B cell (primary cell): ENCODE results near the gene ACVR1. TPM values are rescaled to one million over a fixed set of nuclear protein-coding genes. Genes with fewer than 3 reads are reported as not detected.

Source experiments
- ATAC-seq: fragments of 200-7000 bp; cut with Tn5 transposase; one replicate; pipeline ENCODE4 v1.10.0; 2021; ENCODE audit warnings: low read depth, mild to moderate bottlenecking, moderate number of reproducible peaks, moderate library complexity
- CTCF ChIA-PET: fragments of 350-600 bp; sonication (Branson Sonifier 250); formaldehyde crosslinking; loops from one replicate; lab custom pipeline; 2021; ENCODE audit warnings: antibody characterized with exemption, inconsistent platforms; lab: Charles Lee
- POLR2A ChIA-PET: fragments of 350-600 bp; sonication (Branson Sonifier 250); formaldehyde crosslinking; loops from one replicate; lab custom pipeline; 2021; ENCODE audit warnings: antibody characterized with exemption; lab: Charles Lee
- DNase-seq: peaks from one replicate; pipeline ENCODE4 v3.0.0; 2013
- H2AFZ ChIP-seq: 2 replicates; pipeline ENCODE4 v1.6.1; 2012; ENCODE audit warnings: mild to moderate bottlenecking, low read depth, low read length; ENCODE audit not compliant: insufficient read depth, poor library complexity, severe bottlenecking
- H3K27ac ChIP-seq, 2 donors: 1 replicate in 1 of 2; 2 replicates in 1 of 2; pipeline ENCODE4 v1.5.1; 2012 to 2013; ENCODE audit warnings: low read length in 2 of 2, mild to moderate bottlenecking in 2 of 2, moderate library complexity in 1 of 2
- H3K27me3 ChIP-seq, 4 experiments: fragments of 200-600 bp in 1 of 4; sonication (generic) in 1 of 4; replicated peaks in 1 of 4; 1 replicate in 2 of 4; 2 replicates in 2 of 4; pipeline versions ENCODE4 v1.6.1 to v1.7.0; 2013 to 2016; ENCODE audit warnings: low read length in 3 of 4, mild to moderate bottlenecking in 2 of 4, mixed read lengths in 1 of 4, moderate library complexity in 1 of 4; ENCODE audit not compliant: insufficient read depth in 4 of 4, control insufficient read depth in 3 of 4; ENCODE audit errors: control extremely low read depth in 1 of 4
- H3K36me3 ChIP-seq, 2 experiments: replicated peaks in 1 of 2; 1 replicate in 1 of 2; 2 replicates in 1 of 2; pipeline versions ENCODE4 v1.6.1 to v1.7.1; 2013; ENCODE audit warnings: low read length in 1 of 2; ENCODE audit not compliant: insufficient read depth in 2 of 2, control insufficient read depth in 1 of 2; ENCODE audit errors: control extremely low read depth in 1 of 2, extremely low read depth in 1 of 2
- H3K4me1 ChIP-seq, 2 donors: fragments of 200-600 bp in 1 of 2; sonication (generic) in 1 of 2; 1 replicate in 1 of 2; 2 replicates in 1 of 2; pipeline versions ENCODE4 v1.5.1 to v1.6.1; 2013 to 2017; ENCODE audit warnings: low read length in 2 of 2; ENCODE audit not compliant: control insufficient read depth in 2 of 2, insufficient read depth in 2 of 2
- H3K4me2 ChIP-seq: replicated peaks from 2 replicates; pipeline ENCODE3; 2012; ENCODE audit warnings: mild to moderate bottlenecking, low read depth, low read length; ENCODE audit not compliant: poor library complexity, severe bottlenecking
- H3K4me3 ChIP-seq, 5 experiments: fragments of 200-600 bp in 1 of 5; sonication (generic) in 1 of 5; 1 replicate in 3 of 5; 2 replicates in 2 of 5; pipeline versions ENCODE4 v1.5.1 to v1.7.0; 2011 to 2016; ENCODE audit warnings: low read length in 4 of 5, mild to moderate bottlenecking in 4 of 5, low read depth in 2 of 5, control low read depth in 1 of 5, moderate library complexity in 1 of 5; ENCODE audit not compliant: insufficient read depth in 1 of 5; ENCODE audit errors: control extremely low read depth in 1 of 5, extremely low read depth in 1 of 5
- H3K79me2 ChIP-seq: fragments of 200-600 bp; sonication (generic); one replicate; pipeline ENCODE4 v1.6.0; 2016; ENCODE audit warnings: low read length; ENCODE audit not compliant: control insufficient read depth, insufficient read depth
- H3K9ac ChIP-seq: fragments of 200-600 bp; sonication (generic); 2 replicates; pipeline ENCODE4 v1.6.1; 2017; ENCODE audit warnings: mild to moderate bottlenecking, low read length, moderate library complexity
- H3K9me3 ChIP-seq, 3 donors: one replicate each; pipeline versions ENCODE4 v1.6.1 to v1.7.1; 2013; ENCODE audit warnings: low read length in 2 of 3; ENCODE audit not compliant: control insufficient read depth in 2 of 3, insufficient read depth in 1 of 3; ENCODE audit errors: control extremely low read depth in 1 of 3
- H4K20me1 ChIP-seq: 2 replicates; pipeline ENCODE4 v1.6.0; 2012; ENCODE audit warnings: mild to moderate bottlenecking, low read length; ENCODE audit not compliant: insufficient read depth, control insufficient read depth, poor library complexity, severe bottlenecking
- H3K27ac Mint-ChIP-seq: one replicate; pipeline ENCODE4 v1.8.0; 2021; ENCODE audit warnings: mixed read lengths
- H3K27me3 Mint-ChIP-seq: one replicate; pipeline ENCODE4 v1.8.0; 2021; ENCODE audit warnings: mixed read lengths
- H3K4me1 Mint-ChIP-seq: one replicate; pipeline ENCODE4 v1.8.0; 2021; ENCODE audit warnings: mixed read lengths
- H3K4me3 Mint-ChIP-seq: one replicate; pipeline ENCODE4 v1.8.0; 2021; ENCODE audit warnings: mixed read lengths
- H3K9me3 Mint-ChIP-seq: one replicate; pipeline ENCODE4 v1.8.0; 2022; ENCODE audit warnings: mixed read lengths; ENCODE audit not compliant: insufficient read depth
- CTCF ChIP-seq: fragments of 200-600 bp; IDR thresholded peaks from one replicate; pipeline ENCODE4 v1.8.0; 2022; ENCODE audit warnings: antibody characterized with exemption, mild to moderate bottlenecking
- EZH2 ChIP-seq: IDR thresholded peaks from 2 replicates; pipeline ENCODE4 v1.6.1; 2012; ENCODE audit warnings: borderline replicate concordance, low read depth, mild to moderate bottlenecking, moderate library complexity, low read length; ENCODE audit not compliant: insufficient read depth, poor library complexity, severe bottlenecking
- WGBS: methylation state at CpG from one replicate; pipeline ENCODE4 v1.1.5; 2013; ENCODE audit warnings: missing lambda C conversion rate; ENCODE audit not compliant: insufficient coverage; 5-methylcytosine and 5-hydroxymethylcytosine counted together
- intact Hi-C: fragments of 100-400 bp; cut with micrococcal nuclease; formaldehyde crosslinking; loops from one replicate; pipeline ENCODE4 v1.10.0; 2022
- polyA plus RNA-seq: library from polyadenylated mRNA; depleted of rRNA; stranded (reverse); fragments of >200 nt; gene quantifications from 2 replicates; pipeline ENCODE4 v1.2.3, GENCODE V29; 2012
- total RNA-seq, 2 donors: library from RNA; stranded (reverse); fragments of 120-200 nt in 1 of 2; gene quantifications; 1 replicate in 1 of 2; 2 replicates in 1 of 2; pipeline versions ENCODE4 v1.2.3 to v1.2.4, GENCODE V29; 2013 to 2022

The ACVR1 gene
- total and polyA plus RNA-seq, 2 donors (not counting 1 experiment from before 2014, with no cell fraction given): 3.7 to 11.7 TPM

DNA sequence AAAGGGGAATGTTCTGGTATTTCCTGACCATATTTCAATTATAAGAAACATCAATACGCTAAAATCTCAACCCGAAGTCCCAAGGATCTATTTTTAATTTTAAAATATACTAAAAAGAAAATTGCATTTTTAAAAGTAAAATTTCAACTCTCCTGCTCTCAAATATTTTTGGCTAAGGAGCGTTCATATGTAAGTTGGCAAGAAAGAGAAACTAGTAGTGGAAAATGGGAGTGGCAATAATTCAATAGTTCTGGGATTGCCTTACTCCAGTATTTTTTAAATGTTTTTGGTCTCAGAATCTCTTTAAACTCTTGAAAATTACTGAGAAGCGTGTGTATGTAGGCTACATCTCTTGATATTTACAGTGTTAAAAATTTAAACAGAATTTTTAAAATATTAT is 72.7 kb downstream of the ACVR1 start:
- no peak overlapping the region for H3K9ac ChIP-seq
- H3K4me3 Mint-ChIP-seq: no peak overlapping the region
- no peak overlapping the region for H2AFZ ChIP-seq
- H3K27ac Mint-ChIP-seq: no peak overlapping the region
- H3K4me1 Mint-ChIP-seq: no peaks in the 10 kb centered on the region
- no peaks in the 10 kb centered on the region for H3K27me3 ChIP-seq
- no peaks in the 10 kb centered on the region for H3K36me3 ChIP-seq
- intact Hi-C loops: no loop called here
- DNase-seq: no peak
- CTCF ChIA-PET: no interaction called here
- H3K4me3 ChIP-seq: no peak overlapping the region
- no peaks in the 10 kb centered on the region for H4K20me1 ChIP-seq
- no peaks in the 10 kb centered on the region for H3K9me3 ChIP-seq
- TF ChIP-seq EZH2 (no peak), CTCF (no peak)
- no CpG with 5 or more reads among the region's 4 CpGs for WGBS
- POLR2A ChIA-PET: no interaction called here
- no peak overlapping the region for H3K4me2 ChIP-seq
- H3K27ac ChIP-seq: no peak overlapping the region
- no peaks in the 10 kb centered on the region for H3K4me1 ChIP-seq
- no peaks in the 10 kb centered on the region for H3K27me3 Mint-ChIP-seq
- no peak for ATAC-seq
- H3K79me2 ChIP-seq: no peaks in the 10 kb centered on the region
- no peaks in the 10 kb centered on the region for H3K9me3 Mint-ChIP-seq

GRCh38 chr2:157800838-157801495 is 75.2 kb downstream of the ACVR1 start:
- no peaks in the 10 kb centered on the region for H3K9me3 Mint-ChIP-seq
- no peaks in the 10 kb centered on the region for H3K27me3 ChIP-seq
- no peaks in the 10 kb centered on the region for H3K27me3 Mint-ChIP-seq
- no peaks in the 10 kb centered on the region for H3K36me3 ChIP-seq
- ATAC-seq: no peak
- H3K4me1 ChIP-seq: no peaks in the 10 kb centered on the region
- intact Hi-C loops: no loop called here
- H3K9me3 ChIP-seq: no peaks in the 10 kb centered on the region
- no peaks in the 10 kb centered on the region for H3K4me1 Mint-ChIP-seq
- no peak overlapping the region for H3K27ac Mint-ChIP-seq
- H2AFZ ChIP-seq: no peak overlapping the region
- H3K4me2 ChIP-seq: no peak overlapping the region
- H3K4me3 Mint-ChIP-seq: no peak overlapping the region
- no peak overlapping the region for H3K9ac ChIP-seq
- CTCF ChIA-PET: no interaction called here
- no peak overlapping the region for H3K4me3 ChIP-seq
- POLR2A ChIA-PET: no interaction called here
- no peaks in the 10 kb centered on the region for H4K20me1 ChIP-seq
- TF ChIP-seq EZH2 (no peak), CTCF (no peak)
- no peak overlapping the region for H3K27ac ChIP-seq
- no CpG with 5 or more reads among the region's 5 CpGs for WGBS
- no peaks in the 10 kb centered on the region for H3K79me2 ChIP-seq
- DNase-seq: no peak
